ENCODE measurements around the gene PLXDC1.

PLXDC1 gene

DNA sequence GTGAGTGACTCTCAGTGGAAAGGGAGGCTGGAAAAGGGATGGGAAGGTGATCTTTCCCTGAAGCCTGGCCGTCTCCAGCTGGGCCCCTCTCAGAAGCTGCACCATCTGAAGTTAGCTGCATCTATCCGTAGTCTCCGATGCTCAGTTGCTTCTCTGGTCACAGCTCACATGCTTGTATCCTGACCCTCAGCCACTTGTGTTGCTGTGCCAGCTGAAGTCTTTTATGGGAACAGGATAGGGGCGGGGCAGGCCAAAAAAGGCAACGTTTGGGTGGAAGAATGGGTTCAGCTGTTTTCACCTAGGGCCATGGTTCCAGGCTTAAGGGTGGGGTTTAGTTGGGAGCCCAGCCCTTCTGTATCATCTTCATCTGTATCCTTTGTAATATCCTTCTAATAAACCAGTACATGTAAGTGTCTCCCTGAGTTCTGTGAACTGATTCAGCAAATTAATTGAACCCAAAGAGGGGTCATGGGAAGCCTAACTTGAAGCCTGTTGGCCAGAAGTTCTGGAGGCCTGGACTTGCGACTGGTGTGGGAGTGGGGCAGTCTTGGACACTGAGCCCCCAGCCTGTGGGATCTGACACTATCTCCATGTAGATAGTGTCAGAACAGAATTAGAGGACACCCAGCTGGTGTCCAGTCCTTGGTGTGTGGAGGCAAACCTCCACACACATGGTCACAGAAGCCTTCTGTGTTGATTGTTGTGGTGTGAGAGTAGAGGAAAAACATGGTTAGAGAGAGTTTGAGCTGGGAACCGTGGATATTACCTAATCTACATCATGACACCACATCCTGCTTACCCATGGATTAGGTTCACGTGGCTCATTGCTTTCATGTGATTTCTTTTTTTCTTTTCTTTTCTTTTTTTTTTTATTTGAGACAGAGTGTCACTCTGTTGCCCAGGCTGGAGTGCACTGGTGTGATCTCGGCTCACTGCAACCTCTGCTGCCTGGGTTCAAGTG lies 135.0 kb downstream of the PLXDC1 start:
- ATAC-seq = no peak

DNA sequence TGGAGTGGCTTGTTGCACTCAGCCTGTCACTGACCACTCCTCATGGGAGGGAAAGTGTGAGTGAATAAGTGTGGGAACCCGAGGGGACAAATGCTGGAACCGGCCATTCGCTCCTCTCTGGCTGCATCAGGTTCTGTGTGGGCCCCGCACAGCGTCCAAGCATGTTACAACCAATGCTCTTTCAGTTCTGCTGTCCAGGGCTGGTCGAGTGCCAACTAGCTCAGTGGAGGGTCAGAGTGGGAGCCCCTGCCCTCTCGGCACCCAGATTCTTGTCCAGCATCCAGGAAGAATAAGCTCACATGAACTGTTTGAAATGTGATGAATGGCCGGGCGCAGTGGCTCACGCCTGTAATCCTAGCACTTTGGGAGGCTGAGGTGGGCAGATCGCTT lies 135.9 kb downstream of the PLXDC1 start:
- ATAC-seq = no peak
- TF ChIP-seq ZFP30 (CRISPR knock-in tag; IDR thresholded peaks at IDR 0.05) (no peak), ZFP3 (CRISPR knock-in tag; IDR thresholded peaks at IDR 0.05) (no peak), ZNF565 (CRISPR knock-in tag; conservative IDR thresholded peaks at IDR 0.05; ENCODE audit: low read depth) (no peak), TCF4 (CRISPR knock-in tag; IDR thresholded peaks at IDR 0.05; ENCODE audit: borderline replicate concordance) (no peak), ISL1 (CRISPR knock-in tag; IDR thresholded peaks at IDR 0.05) (no peak), RARB (CRISPR knock-in tag; IDR thresholded peaks at IDR 0.05) (no peak)
- TF ChIP-seq, protein P1, sequence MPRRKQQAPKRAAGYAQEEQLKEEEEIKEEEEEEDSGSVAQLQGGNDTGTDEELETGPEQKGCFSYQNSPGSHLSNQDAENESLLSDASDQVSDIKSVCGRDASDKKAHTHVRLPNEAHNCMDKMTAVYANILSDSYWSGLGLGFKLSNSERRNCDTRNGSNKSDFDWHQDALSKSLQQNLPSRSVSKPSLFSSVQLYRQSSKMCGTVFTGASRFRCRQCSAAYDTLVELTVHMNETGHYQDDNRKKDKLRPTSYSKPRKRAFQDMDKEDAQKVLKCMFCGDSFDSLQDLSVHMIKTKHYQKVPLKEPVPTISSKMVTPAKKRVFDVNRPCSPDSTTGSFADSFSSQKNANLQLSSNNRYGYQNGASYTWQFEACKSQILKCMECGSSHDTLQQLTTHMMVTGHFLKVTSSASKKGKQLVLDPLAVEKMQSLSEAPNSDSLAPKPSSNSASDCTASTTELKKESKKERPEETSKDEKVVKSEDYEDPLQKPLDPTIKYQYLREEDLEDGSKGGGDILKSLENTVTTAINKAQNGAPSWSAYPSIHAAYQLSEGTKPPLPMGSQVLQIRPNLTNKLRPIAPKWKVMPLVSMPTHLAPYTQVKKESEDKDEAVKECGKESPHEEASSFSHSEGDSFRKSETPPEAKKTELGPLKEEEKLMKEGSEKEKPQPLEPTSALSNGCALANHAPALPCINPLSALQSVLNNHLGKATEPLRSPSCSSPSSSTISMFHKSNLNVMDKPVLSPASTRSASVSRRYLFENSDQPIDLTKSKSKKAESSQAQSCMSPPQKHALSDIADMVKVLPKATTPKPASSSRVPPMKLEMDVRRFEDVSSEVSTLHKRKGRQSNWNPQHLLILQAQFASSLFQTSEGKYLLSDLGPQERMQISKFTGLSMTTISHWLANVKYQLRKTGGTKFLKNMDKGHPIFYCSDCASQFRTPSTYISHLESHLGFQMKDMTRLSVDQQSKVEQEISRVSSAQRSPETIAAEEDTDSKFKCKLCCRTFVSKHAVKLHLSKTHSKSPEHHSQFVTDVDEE (CRISPR knock-in tag; IDR thresholded peaks at IDR 0.05) = no peak
- TF ChIP-seq, protein P2, sequence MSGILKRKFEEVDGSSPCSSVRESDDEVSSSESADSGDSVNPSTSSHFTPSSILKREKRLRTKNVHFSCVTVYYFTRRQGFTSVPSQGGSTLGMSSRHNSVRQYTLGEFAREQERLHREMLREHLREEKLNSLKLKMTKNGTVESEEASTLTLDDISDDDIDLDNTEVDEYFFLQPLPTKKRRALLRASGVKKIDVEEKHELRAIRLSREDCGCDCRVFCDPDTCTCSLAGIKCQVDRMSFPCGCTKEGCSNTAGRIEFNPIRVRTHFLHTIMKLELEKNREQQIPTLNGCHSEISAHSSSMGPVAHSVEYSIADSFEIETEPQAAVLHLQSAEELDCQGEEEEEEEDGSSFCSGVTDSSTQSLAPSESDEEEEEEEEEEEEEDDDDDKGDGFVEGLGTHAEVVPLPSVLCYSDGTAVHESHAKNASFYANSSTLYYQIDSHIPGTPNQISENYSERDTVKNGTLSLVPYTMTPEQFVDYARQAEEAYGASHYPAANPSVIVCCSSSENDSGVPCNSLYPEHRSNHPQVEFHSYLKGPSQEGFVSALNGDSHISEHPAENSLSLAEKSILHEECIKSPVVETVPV (CRISPR knock-in tag; IDR thresholded peaks at IDR 0.05) = no peak

More for the DNA sequence above, 135.0 kb downstream of the PLXDC1 start:
- no peak for TF ChIP-seq ZNF70 (CRISPR knock-in tag; IDR thresholded peaks at IDR 0.05)
- no peak for TF ChIP-seq ZNF565 (CRISPR knock-in tag; conservative IDR thresholded peaks at IDR 0.05; ENCODE audit: low read depth)
- no peak for TF ChIP-seq ESRRG (CRISPR knock-in tag; IDR thresholded peaks at IDR 0.05)
- TF ChIP-seq SNAI2 (CRISPR knock-in tag; IDR thresholded peaks at IDR 0.05) = no peak
- TF ChIP-seq GLIS3 (CRISPR knock-in tag; IDR thresholded peaks at IDR 0.05) = no peak
- no peak for TF ChIP-seq CSDC2 (CRISPR knock-in tag; IDR thresholded peaks at IDR 0.05)
- no peak for TF ChIP-seq ZFP3 (CRISPR knock-in tag; IDR thresholded peaks at IDR 0.05)
- no peak for TF ChIP-seq ZNF8 (CRISPR knock-in tag; IDR thresholded peaks at IDR 0.05)
- no peak for TF ChIP-seq ISL1 (CRISPR knock-in tag; IDR thresholded peaks at IDR 0.05)
- TF ChIP-seq ZC3H10 (CRISPR knock-in tag; IDR thresholded peaks at IDR 0.05) = no peak
- TF ChIP-seq RARB (CRISPR knock-in tag; IDR thresholded peaks at IDR 0.05) = no peak

DNA sequence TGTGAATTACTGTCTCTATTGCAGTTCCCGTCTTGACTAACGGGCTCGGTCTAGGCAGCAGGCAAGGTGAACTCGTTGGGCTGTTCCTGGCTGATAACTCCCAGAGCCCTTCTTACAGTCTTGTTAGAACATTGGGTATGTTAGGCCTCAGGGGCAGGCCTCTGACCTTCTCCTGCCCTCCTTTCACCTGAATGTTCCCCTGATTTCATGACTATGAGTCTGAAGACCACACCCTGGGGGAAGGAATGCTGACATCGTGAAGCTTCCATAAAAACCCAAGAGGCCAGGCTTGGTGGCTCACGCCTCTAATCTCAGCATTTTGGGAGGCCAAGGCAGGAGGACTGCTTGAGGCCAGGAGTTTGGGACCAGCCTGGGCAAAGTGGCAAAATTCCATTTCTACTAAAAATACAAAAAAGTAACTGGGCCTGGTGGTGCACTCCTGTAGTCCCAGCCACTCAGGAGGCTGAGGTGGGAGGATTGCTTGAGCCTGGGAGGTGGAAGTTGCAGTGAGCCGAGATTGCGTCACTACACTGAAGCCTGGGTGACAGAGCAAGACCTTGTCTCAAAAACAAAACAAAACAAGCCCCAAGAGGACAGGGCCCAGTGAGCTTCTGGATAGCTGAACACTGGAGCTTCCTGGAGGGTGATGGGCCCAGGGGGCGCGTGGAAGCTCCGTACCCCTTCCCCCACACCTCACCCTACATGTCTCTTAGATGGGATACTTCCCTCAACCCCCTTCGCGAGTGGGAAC lies 136.5 kb downstream of the PLXDC1 start:
- no peak for ATAC-seq
- TF ChIP-seq ZC3H10 (CRISPR knock-in tag; IDR thresholded peaks at IDR 0.05) = no peak
- no peak for TF ChIP-seq ZNF8 (CRISPR knock-in tag; IDR thresholded peaks at IDR 0.05)
- TF ChIP-seq ZFP3 (CRISPR knock-in tag; IDR thresholded peaks at IDR 0.05) = no peak
- TF ChIP-seq, protein P2 (CRISPR knock-in tag; IDR thresholded peaks at IDR 0.05) = no peak
- TF ChIP-seq, protein P3, sequence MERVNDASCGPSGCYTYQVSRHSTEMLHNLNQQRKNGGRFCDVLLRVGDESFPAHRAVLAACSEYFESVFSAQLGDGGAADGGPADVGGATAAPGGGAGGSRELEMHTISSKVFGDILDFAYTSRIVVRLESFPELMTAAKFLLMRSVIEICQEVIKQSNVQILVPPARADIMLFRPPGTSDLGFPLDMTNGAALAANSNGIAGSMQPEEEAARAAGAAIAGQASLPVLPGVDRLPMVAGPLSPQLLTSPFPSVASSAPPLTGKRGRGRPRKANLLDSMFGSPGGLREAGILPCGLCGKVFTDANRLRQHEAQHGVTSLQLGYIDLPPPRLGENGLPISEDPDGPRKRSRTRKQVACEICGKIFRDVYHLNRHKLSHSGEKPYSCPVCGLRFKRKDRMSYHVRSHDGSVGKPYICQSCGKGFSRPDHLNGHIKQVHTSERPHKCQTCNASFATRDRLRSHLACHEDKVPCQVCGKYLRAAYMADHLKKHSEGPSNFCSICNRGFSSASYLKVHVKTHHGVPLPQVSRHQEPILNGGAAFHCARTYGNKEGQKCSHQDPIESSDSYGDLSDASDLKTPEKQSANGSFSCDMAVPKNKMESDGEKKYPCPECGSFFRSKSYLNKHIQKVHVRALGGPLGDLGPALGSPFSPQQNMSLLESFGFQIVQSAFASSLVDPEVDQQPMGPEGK (CRISPR knock-in tag; IDR thresholded peaks at IDR 0.05; ENCODE audit: borderline replicate concordance) = no peak
- TF ChIP-seq, protein P4, sequence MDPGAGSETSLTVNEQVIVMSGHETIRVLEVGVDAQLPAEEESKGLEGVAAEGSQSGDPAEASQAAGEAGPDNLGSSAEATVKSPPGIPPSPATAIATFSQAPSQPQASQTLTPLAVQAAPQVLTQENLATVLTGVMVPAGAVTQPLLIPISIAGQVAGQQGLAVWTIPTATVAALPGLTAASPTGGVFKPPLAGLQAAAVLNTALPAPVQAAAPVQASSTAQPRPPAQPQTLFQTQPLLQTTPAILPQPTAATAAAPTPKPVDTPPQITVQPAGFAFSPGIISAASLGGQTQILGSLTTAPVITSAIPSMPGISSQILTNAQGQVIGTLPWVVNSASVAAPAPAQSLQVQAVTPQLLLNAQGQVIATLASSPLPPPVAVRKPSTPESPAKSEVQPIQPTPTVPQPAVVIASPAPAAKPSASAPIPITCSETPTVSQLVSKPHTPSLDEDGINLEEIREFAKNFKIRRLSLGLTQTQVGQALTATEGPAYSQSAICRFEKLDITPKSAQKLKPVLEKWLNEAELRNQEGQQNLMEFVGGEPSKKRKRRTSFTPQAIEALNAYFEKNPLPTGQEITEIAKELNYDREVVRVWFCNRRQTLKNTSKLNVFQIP (CRISPR knock-in tag; IDR thresholded peaks at IDR 0.05; ENCODE audit: borderline replicate concordance, low read depth) = no peak
- TF ChIP-seq CSDC2 (CRISPR knock-in tag; IDR thresholded peaks at IDR 0.05) = no peak
- TF ChIP-seq ESRRG (CRISPR knock-in tag; IDR thresholded peaks at IDR 0.05) = no peak
- TF ChIP-seq, protein P1 (CRISPR knock-in tag; IDR thresholded peaks at IDR 0.05) = no peak
- TF ChIP-seq TCF4 (CRISPR knock-in tag; IDR thresholded peaks at IDR 0.05; ENCODE audit: borderline replicate concordance) = no peak

Data from SK-N-SH treated with all-trans-retinoic acid at 6 μM for 48 hours (cell line).